Vagina (tissue), 2 donors: ENCODE results near the gene NBPF1.

Source experiments
- CTCF ChIP-seq, 3 experiments: fragments of 450-650 bp in 2 of 3; fragments of 200-600 bp in 1 of 3; sonication (generic) in 1 of 3; IDR thresholded peaks; one replicate each; pipeline ENCODE4 v1.5.1; 2017 to 2019; ENCODE audit warnings: antibody characterized with exemption in 3 of 3, mild to moderate bottlenecking in 2 of 3, moderate library complexity in 2 of 3
- POLR2A ChIP-seq, 2 donors: fragments of 450-650 bp; IDR thresholded peaks; one replicate each; pipeline ENCODE4 v1.6.1; 2017; ENCODE audit warnings: antibody characterized with exemption in 2 of 2, mild to moderate bottlenecking in 2 of 2, moderate library complexity in 2 of 2

DNA sequence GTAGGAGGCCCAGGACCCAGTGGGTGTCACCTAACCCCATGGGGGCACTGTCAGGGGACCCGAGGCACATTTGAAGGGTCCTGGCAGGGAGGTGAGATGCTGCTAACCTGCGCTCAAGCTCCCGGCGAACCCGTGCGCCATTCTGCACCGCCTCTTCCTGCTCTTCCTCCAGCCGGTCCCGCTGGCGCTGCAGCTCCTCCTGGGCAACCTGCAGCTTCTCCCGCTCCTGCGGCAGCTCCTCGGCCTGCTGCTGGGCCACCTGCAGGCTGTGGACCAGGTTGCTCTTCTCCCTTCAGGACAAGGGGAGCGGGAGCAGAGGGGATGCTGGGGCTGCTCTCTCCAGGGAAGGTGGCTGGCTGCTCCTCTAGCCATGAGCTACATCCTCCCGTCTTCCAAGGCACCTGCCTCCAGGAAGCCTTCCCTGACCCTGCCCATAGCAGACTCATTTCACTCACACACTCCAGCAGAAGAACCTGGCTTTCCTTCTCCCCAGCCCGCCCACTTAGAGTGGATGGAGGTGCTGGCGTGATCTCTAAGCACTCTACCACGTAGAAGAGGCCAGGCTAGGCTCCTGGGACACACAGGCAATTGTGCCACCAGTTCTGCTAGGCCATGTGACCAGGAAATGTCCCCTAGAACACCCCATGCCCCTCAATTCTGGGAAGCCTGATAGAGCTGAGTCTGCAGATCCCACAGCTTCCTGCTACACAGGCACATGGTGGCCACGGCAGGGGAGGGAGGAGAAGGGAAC lies 15.2 kb upstream of the NBPF1 start:
- TF ChIP-seq CTCF (IDR thresholded peaks at IDR 0.05) (no peak), POLR2A (IDR thresholded peaks at IDR 0.05) (no peak)
